Karpas-422 (cell line): Measurements from ENCODE around the gene NGEF. TPM values are rescaled to one million over a fixed set of nuclear protein-coding genes. Genes with fewer than 3 reads are reported as not detected.

Source experiments
- DNase-seq: peaks from one replicate; pipeline ENCODE4 v3.0.0-alpha.2; 2015
- H2AFZ ChIP-seq: fragments of 200-600 bp; sonication (generic); 2 replicates; pipeline ENCODE4 v1.6.1; 2014; ENCODE audit warnings: antibody characterized with exemption, low read length, mixed read lengths
- H3K27ac ChIP-seq: fragments of 200-600 bp; sonication (generic); 2 replicates; pipeline ENCODE4 v1.5.1; 2014; ENCODE audit warnings: mild to moderate bottlenecking, low read length, moderate library complexity
- H3K27me3 ChIP-seq: fragments of 200-600 bp; sonication (generic); 2 replicates; pipeline ENCODE4 v1.6.1; 2014; ENCODE audit warnings: low read length, mixed read lengths
- H3K36me3 ChIP-seq: fragments of 200-600 bp; sonication (generic); 2 replicates; pipeline ENCODE4 v1.6.1; 2014; ENCODE audit warnings: low read length, mixed read lengths; ENCODE audit not compliant: insufficient read depth
- H3K4me1 ChIP-seq: fragments of 200-600 bp; sonication (generic); 2 replicates; pipeline ENCODE4 v1.6.1; 2014; ENCODE audit warnings: mild to moderate bottlenecking, low read length, mixed read lengths
- H3K4me2 ChIP-seq: fragments of 200-600 bp; sonication (generic); 2 replicates; pipeline ENCODE4 v1.6.1; 2014; ENCODE audit warnings: low read length, low read depth, mild to moderate bottlenecking; ENCODE audit not compliant: poor library complexity, severe bottlenecking
- H3K4me3 ChIP-seq: fragments of 200-600 bp; sonication (generic); 2 replicates; pipeline ENCODE4 v1.5.1; 2014; ENCODE audit warnings: mild to moderate bottlenecking, antibody characterized with exemption, low read length, mixed read lengths
- H3K79me2 ChIP-seq: fragments of 200-600 bp; sonication (generic); 2 replicates; pipeline ENCODE4 v1.6.1; 2014; ENCODE audit warnings: mild to moderate bottlenecking, low read length, mixed read lengths
- H3K9ac ChIP-seq: fragments of 200-600 bp; sonication (generic); 2 replicates; pipeline ENCODE4 v1.6.0; 2014; ENCODE audit warnings: low read length
- H3K9me2 ChIP-seq: fragments of 200-600 bp; sonication (generic), shearing (Covaris generic); replicated peaks from 2 replicates; pipeline ENCODE4 v1.6.0; 2014; ENCODE audit warnings: mild to moderate bottlenecking, low read length, moderate library complexity; ENCODE audit not compliant: insufficient read depth
- H3K9me3 ChIP-seq: fragments of 300-700, 200-600 bp; sonication (generic); 2 replicates; pipeline ENCODE4 v1.6.1; 2014; ENCODE audit warnings: low read length, mixed read lengths
- H4K20me1 ChIP-seq: fragments of 200-600 bp; sonication (generic); 2 replicates; pipeline ENCODE4 v1.6.1; 2014; ENCODE audit warnings: mild to moderate bottlenecking, antibody characterized with exemption, low read length, low read depth; ENCODE audit not compliant: insufficient read depth
- small RNA-seq: library from RNA; depleted of rRNA; stranded (forward); fragments of <200 nt; gene quantifications from one replicate; pipeline ENCODE3, GENCODE V24; 2014
- total RNA-seq: library from RNA; depleted of rRNA; stranded (reverse); fragments of >200 nt; shearing (Covaris generic); gene quantifications from 2 replicates; pipeline ENCODE4 v1.2.3, GENCODE V29; 2014; ENCODE audit warnings: low replicate concordance; rRNA removed

Gene NGEF
- total RNA-seq, 1 experiment from 2014 or later, result not detected

DNA sequence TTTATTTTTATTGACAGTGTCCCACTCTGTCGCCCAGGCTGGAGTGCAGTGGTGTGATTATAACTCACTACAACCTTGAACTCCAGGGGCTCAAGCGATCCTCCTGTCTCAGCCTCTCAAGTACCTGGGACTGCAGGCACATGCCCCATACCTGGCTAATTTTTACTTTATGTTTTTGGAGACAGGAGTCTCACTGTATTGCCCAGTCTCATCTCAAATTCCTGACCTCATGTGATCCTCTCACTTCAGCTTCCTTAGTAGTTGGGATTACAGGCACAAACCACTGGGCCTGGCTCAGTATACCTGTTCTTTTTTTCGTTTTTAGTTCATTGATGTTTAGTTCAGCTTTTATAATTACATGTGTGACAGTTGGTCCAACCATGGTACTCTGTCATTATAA is 183.1 kb downstream of the NGEF start:
- H4K20me1 ChIP-seq, result no peaks in the 10 kb centered on the region
- no peaks in the 10 kb centered on the region for H3K27me3 ChIP-seq
- H3K9me3 ChIP-seq, result no peaks in the 10 kb centered on the region
- H3K9ac ChIP-seq, result no peak overlapping the region
- no peak overlapping the region for H2AFZ ChIP-seq
- no peaks in the 10 kb centered on the region for H3K4me1 ChIP-seq
- H3K4me3 ChIP-seq, result no peak overlapping the region
- no peak for DNase-seq
- H3K27ac ChIP-seq, result no peak overlapping the region
- H3K9me2 ChIP-seq, result no peaks in the 10 kb centered on the region
- H3K79me2 ChIP-seq, result peaks cover 31% of the 10 kb centered on the region
- H3K4me2 ChIP-seq, result no peak overlapping the region
- H3K36me3 ChIP-seq, result peaks cover 20% of the 10 kb centered on the region

Small RNA genes lying within 50 kb of the gene (small RNA-seq; reads per million reads assigned to genes)
- gene RF00019, result not detected

Other genes with a start within 250 kb of the NGEF start
- 3.8 TPM in 1 of 2 replicates, not detected in the other for gene KCNJ13, start 236.7 kb downstream of the NGEF start, total RNA-seq
- gene SNORC, start 143.0 kb downstream of the NGEF start, total RNA-seq, result 1.2 and 1.9 TPM in 2 replicates
- not detected in 2 replicates for gene NEU2, start 19.4 kb upstream of the NGEF start, total RNA-seq
- 145 and 155 TPM in 2 replicates for gene INPP5D, start 47.1 kb upstream of the NGEF start, total RNA-seq
- 18.2 and 20.2 TPM in 2 replicates for gene ATG16L1, start 238.4 kb upstream of the NGEF start, total RNA-seq